ENCODE data around the gene RAPGEF5. TPM values are rescaled to one million over a fixed set of nuclear protein-coding genes. Genes with fewer than 3 reads are reported as not detected.

Gene RAPGEF5
- total and polyA plus RNA-seq, 2 donors = 6.1 to 30.5 TPM

- H3K27me3 ChIP-seq (ENCODE audit: control insufficient read depth in 2 of 2, insufficient read depth in 1 of 2, low read length in 1 of 2) = no peaks in the 10 kb centered on the region
- no peak overlapping the region for H3K4me3 ChIP-seq (ENCODE audit: low read length in 2 of 2)
- H3K9me3 ChIP-seq (ENCODE audit: control insufficient read depth in 2 of 2, insufficient read depth in 1 of 2, low read length in 1 of 2) = no peaks in the 10 kb centered on the region
- no peak for DNase-seq (ENCODE audit: low read depth in 6 of 9, low spot score in 9 of 9)
- peaks cover 4 to 29% of the 10 kb centered on the region in 2 donors for H3K36me3 ChIP-seq (ENCODE audit: control insufficient read depth in 2 of 2, insufficient read depth in 2 of 2, low read length in 1 of 2)
- no peak overlapping the region for H3K27ac ChIP-seq (ENCODE audit: low read depth in 1 of 2, low read length in 1 of 2)
- H3K4me1 ChIP-seq (ENCODE audit: control insufficient read depth in 2 of 2, insufficient read depth in 2 of 2, low read length in 2 of 2) = peaks cover 2 to 9% of the 10 kb centered on the region in 2 donors
- 89% methylated on average over 4 of the region's 4 CpGs for WGBS
Measured at GRCh38 chr7:22317632-22318031, 39.3 kb downstream of the RAPGEF5 start.

GRCh38 chr7:22316914-22317313 is 40.0 kb downstream of the RAPGEF5 start:
- DNase-seq (ENCODE audit: low read depth in 6 of 9, low spot score in 9 of 9) = no peak
- peaks cover 0 to 4% of the 10 kb centered on the region in 2 donors for H3K4me1 ChIP-seq (ENCODE audit: control insufficient read depth in 2 of 2, insufficient read depth in 2 of 2, low read length in 2 of 2)
- H3K27me3 ChIP-seq (ENCODE audit: control insufficient read depth in 2 of 2, insufficient read depth in 1 of 2, low read length in 1 of 2) = no peaks in the 10 kb centered on the region
- H3K36me3 ChIP-seq (ENCODE audit: control insufficient read depth in 2 of 2, insufficient read depth in 2 of 2, low read length in 1 of 2) = peaks cover 4 to 33% of the 10 kb centered on the region in 2 donors
- no peak overlapping the region for H3K4me3 ChIP-seq (ENCODE audit: low read length in 2 of 2)
- 95% methylated on average over 4 of the region's 4 CpGs for WGBS
- H3K27ac ChIP-seq (ENCODE audit: low read depth in 1 of 2, low read length in 1 of 2) = no peak overlapping the region
- no peaks in the 10 kb centered on the region for H3K9me3 ChIP-seq (ENCODE audit: control insufficient read depth in 2 of 2, insufficient read depth in 1 of 2, low read length in 1 of 2)

- Histone ChIP-seq H3K4me3 (ENCODE audit: low read length in 2 of 2) (no peak overlapping the region), H3K27ac (ENCODE audit: low read depth in 1 of 2, low read length in 1 of 2) (no peak overlapping the region), H3K27me3 (ENCODE audit: control insufficient read depth in 2 of 2, insufficient read depth in 1 of 2, low read length in 1 of 2) (no peaks in the 10 kb centered on the region), H3K36me3 (ENCODE audit: control insufficient read depth in 2 of 2, insufficient read depth in 2 of 2, low read length in 1 of 2) (peaks cover 0 to 53% of the 10 kb centered on the region in 2 donors), H3K4me1 (ENCODE audit: control insufficient read depth in 2 of 2, insufficient read depth in 2 of 2, low read length in 2 of 2) (no peaks in the 10 kb centered on the region), H3K9me3 (ENCODE audit: control insufficient read depth in 2 of 2, insufficient read depth in 1 of 2, low read length in 1 of 2) (no peaks in the 10 kb centered on the region)
- 99% methylated on average over 3 of the region's 3 CpGs for WGBS
- DNase-seq (ENCODE audit: low read depth in 6 of 9, low spot score in 9 of 9) = no peak
Measured at GRCh38 chr7:22307816-22308215, 49.1 kb downstream of the RAPGEF5 start.

GRCh38 chr7:22305706-22306105 is 51.2 kb downstream of the RAPGEF5 start:
- H3K4me1 ChIP-seq (ENCODE audit: control insufficient read depth in 2 of 2, insufficient read depth in 2 of 2, low read length in 2 of 2) = no peaks in the 10 kb centered on the region
- no peak overlapping the region for H3K27ac ChIP-seq (ENCODE audit: low read depth in 1 of 2, low read length in 1 of 2)
- H3K4me3 ChIP-seq (ENCODE audit: low read length in 2 of 2) = no peak overlapping the region
- H3K36me3 ChIP-seq (ENCODE audit: control insufficient read depth in 2 of 2, insufficient read depth in 2 of 2, low read length in 1 of 2) = peaks cover under 1 to 58% of the 10 kb centered on the region in 2 donors
- no peaks in the 10 kb centered on the region for H3K27me3 ChIP-seq (ENCODE audit: control insufficient read depth in 2 of 2, insufficient read depth in 1 of 2, low read length in 1 of 2)
- DNase-seq (ENCODE audit: low read depth in 6 of 9, low spot score in 9 of 9) = no peak
- H3K9me3 ChIP-seq (ENCODE audit: control insufficient read depth in 2 of 2, insufficient read depth in 1 of 2, low read length in 1 of 2) = no peaks in the 10 kb centered on the region
- WGBS = 97% methylated on average over 2 of the region's 2 CpGs

GRCh38 chr7:22302951-22303423 is 54.0 kb downstream of the RAPGEF5 start:
- peaks cover 0 to 4% of the 10 kb centered on the region in 2 donors for H3K9me3 ChIP-seq (ENCODE audit: control insufficient read depth in 2 of 2, insufficient read depth in 1 of 2, low read length in 1 of 2)
- no peaks in the 10 kb centered on the region for H3K4me1 ChIP-seq (ENCODE audit: control insufficient read depth in 2 of 2, insufficient read depth in 2 of 2, low read length in 2 of 2)
- no peak for DNase-seq (ENCODE audit: low read depth in 6 of 9, low spot score in 9 of 9)
- no peaks in the 10 kb centered on the region for H3K27me3 ChIP-seq (ENCODE audit: control insufficient read depth in 2 of 2, insufficient read depth in 1 of 2, low read length in 1 of 2)
- H3K36me3 ChIP-seq (ENCODE audit: control insufficient read depth in 2 of 2, insufficient read depth in 2 of 2, low read length in 1 of 2) = peaks cover 4 to 59% of the 10 kb centered on the region in 2 donors
- no peak overlapping the region for H3K27ac ChIP-seq (ENCODE audit: low read depth in 1 of 2, low read length in 1 of 2)
- WGBS = 93% methylated on average over 1 of the region's 1 CpG
- no peak overlapping the region for H3K4me3 ChIP-seq (ENCODE audit: low read length in 2 of 2)

GRCh38 chr7:22302193-22302592 is 54.8 kb downstream of the RAPGEF5 start:
- no peak overlapping the region for H3K4me3 ChIP-seq (ENCODE audit: low read length in 2 of 2)
- H3K27me3 ChIP-seq (ENCODE audit: control insufficient read depth in 2 of 2, insufficient read depth in 1 of 2, low read length in 1 of 2) = no peaks in the 10 kb centered on the region
- no peak for DNase-seq (ENCODE audit: low read depth in 6 of 9, low spot score in 9 of 9)
- peaks cover 4 to 52% of the 10 kb centered on the region in 2 donors for H3K36me3 ChIP-seq (ENCODE audit: control insufficient read depth in 2 of 2, insufficient read depth in 2 of 2, low read length in 1 of 2)
- H3K4me1 ChIP-seq (ENCODE audit: control insufficient read depth in 2 of 2, insufficient read depth in 2 of 2, low read length in 2 of 2) = no peaks in the 10 kb centered on the region
- no peak overlapping the region for H3K27ac ChIP-seq (ENCODE audit: low read depth in 1 of 2, low read length in 1 of 2)
- WGBS = 96% methylated on average over 2 of the region's 2 CpGs
- H3K9me3 ChIP-seq (ENCODE audit: control insufficient read depth in 2 of 2, insufficient read depth in 1 of 2, low read length in 1 of 2) = peaks cover 0 to 4% of the 10 kb centered on the region in 2 donors

GRCh38 chr7:22301790-22302189 is 55.2 kb downstream of the RAPGEF5 start:
- Histone ChIP-seq H3K4me3 (ENCODE audit: low read length in 2 of 2) (no peak overlapping the region), H3K27ac (ENCODE audit: low read depth in 1 of 2, low read length in 1 of 2) (no peak overlapping the region), H3K27me3 (ENCODE audit: control insufficient read depth in 2 of 2, insufficient read depth in 1 of 2, low read length in 1 of 2) (no peaks in the 10 kb centered on the region), H3K9me3 (ENCODE audit: control insufficient read depth in 2 of 2, insufficient read depth in 1 of 2, low read length in 1 of 2) (peaks cover 0 to 4% of the 10 kb centered on the region in 2 donors), H3K4me1 (ENCODE audit: control insufficient read depth in 2 of 2, insufficient read depth in 2 of 2, low read length in 2 of 2) (peaks cover 0 to under 1% of the 10 kb centered on the region in 2 donors), H3K36me3 (ENCODE audit: control insufficient read depth in 2 of 2, insufficient read depth in 2 of 2, low read length in 1 of 2) (peaks cover 4 to 48% of the 10 kb centered on the region in 2 donors)
- WGBS = 97% methylated on average over 6 of the region's 6 CpGs
- no peak for DNase-seq (ENCODE audit: low read depth in 6 of 9, low spot score in 9 of 9)

GRCh38 chr7:22300839-22301238 is 56.1 kb downstream of the RAPGEF5 start:
- H3K36me3 ChIP-seq (ENCODE audit: control insufficient read depth in 2 of 2, insufficient read depth in 2 of 2, low read length in 1 of 2) = peaks cover 4 to 52% of the 10 kb centered on the region in 2 donors
- H3K27ac ChIP-seq (ENCODE audit: low read depth in 1 of 2, low read length in 1 of 2) = no peak overlapping the region
- no peak for DNase-seq (ENCODE audit: low read depth in 6 of 9, low spot score in 9 of 9)
- no peak overlapping the region for H3K4me3 ChIP-seq (ENCODE audit: low read length in 2 of 2)
- H3K27me3 ChIP-seq (ENCODE audit: control insufficient read depth in 2 of 2, insufficient read depth in 1 of 2, low read length in 1 of 2) = no peaks in the 10 kb centered on the region
- H3K9me3 ChIP-seq (ENCODE audit: control insufficient read depth in 2 of 2, insufficient read depth in 1 of 2, low read length in 1 of 2) = peaks cover 0 to 4% of the 10 kb centered on the region in 2 donors
- H3K4me1 ChIP-seq (ENCODE audit: control insufficient read depth in 2 of 2, insufficient read depth in 2 of 2, low read length in 2 of 2) = peaks cover 0 to 4% of the 10 kb centered on the region in 2 donors
- 98% methylated on average over 4 of the region's 4 CpGs for WGBS

- H3K4me1 ChIP-seq (ENCODE audit: control insufficient read depth in 2 of 2, insufficient read depth in 2 of 2, low read length in 2 of 2) = peaks cover 20 to 25% of the 10 kb centered on the region in 2 donors
- peaks cover 4 to 43% of the 10 kb centered on the region in 2 donors for H3K36me3 ChIP-seq (ENCODE audit: control insufficient read depth in 2 of 2, insufficient read depth in 2 of 2, low read length in 1 of 2)
- DNase-seq (ENCODE audit: low read depth in 6 of 9, low spot score in 9 of 9) = no peak
- peaks cover 0 to 4% of the 10 kb centered on the region in 2 donors for H3K9me3 ChIP-seq (ENCODE audit: control insufficient read depth in 2 of 2, insufficient read depth in 1 of 2, low read length in 1 of 2)
- H3K27ac ChIP-seq (ENCODE audit: low read depth in 1 of 2, low read length in 1 of 2) = no peak overlapping the region
- H3K27me3 ChIP-seq (ENCODE audit: control insufficient read depth in 2 of 2, insufficient read depth in 1 of 2, low read length in 1 of 2) = no peaks in the 10 kb centered on the region
- no peak overlapping the region for H3K4me3 ChIP-seq (ENCODE audit: low read length in 2 of 2)
Measured at GRCh38 chr7:22296916-22297315, 60.0 kb downstream of the RAPGEF5 start.

- WGBS = 100% methylated on average over 1 of the region's 1 CpG
- Histone ChIP-seq H3K27me3 (ENCODE audit: control insufficient read depth in 2 of 2, insufficient read depth in 1 of 2, low read length in 1 of 2) (no peaks in the 10 kb centered on the region), H3K9me3 (ENCODE audit: control insufficient read depth in 2 of 2, insufficient read depth in 1 of 2, low read length in 1 of 2) (peaks cover 0 to 4% of the 10 kb centered on the region in 2 donors), H3K27ac (ENCODE audit: low read depth in 1 of 2, low read length in 1 of 2) (no peak overlapping the region), H3K4me1 (ENCODE audit: control insufficient read depth in 2 of 2, insufficient read depth in 2 of 2, low read length in 2 of 2) (peaks cover 20 to 26% of the 10 kb centered on the region in 2 donors), H3K4me3 (ENCODE audit: low read length in 2 of 2) (no peak overlapping the region), H3K36me3 (ENCODE audit: control insufficient read depth in 2 of 2, insufficient read depth in 2 of 2, low read length in 1 of 2) (peaks cover 4 to 42% of the 10 kb centered on the region in 2 donors)
- no peak for DNase-seq (ENCODE audit: low read depth in 6 of 9, low spot score in 9 of 9)
Measured at GRCh38 chr7:22296265-22296566, 60.7 kb downstream of the RAPGEF5 start.
